K562 (cell line): ENCODE data around the gene IGSF3. TPM values are rescaled to one million over a fixed set of nuclear protein-coding genes. Genes with fewer than 3 reads are reported as not detected.
A peak's percentile ranks its signal among the peaks of the same experiment; 100 is the strongest.

ENCODE experiments used
- CCNT2 ChIP-seq: IDR thresholded peaks from 2 replicates; pipeline ENCODE4 v1.6.1; 2011; ENCODE audit warnings: borderline replicate concordance, low read depth, mild to moderate bottlenecking, moderate library complexity, mixed read lengths, low read length; ENCODE audit not compliant: insufficient read length; ENCODE audit errors: extremely low read depth
- CTCF ChIP-seq, 3 experiments: IDR thresholded peaks in 2 of 3; conservative IDR thresholded peaks in 1 of 3; 2 replicates each; pipeline ENCODE4 v1.5.1; 2011 to 2012; ENCODE audit warnings: low read length in 3 of 3, mild to moderate bottlenecking in 3 of 3, control low read depth in 2 of 3, improper control_type of control experiment in 1 of 3, inconsistent platforms in 1 of 3, low read depth in 1 of 3, mixed read lengths in 1 of 3, moderate library complexity in 1 of 3; ENCODE audit not compliant: insufficient read depth in 2 of 3
- FOXP4 ChIP-seq: sonication (generic); formaldehyde crosslinking; IDR thresholded peaks from 2 replicates; pipeline ENCODE4 v1.8.0; 2022; ENCODE audit warnings: mild to moderate bottlenecking, missing genetic modification reagents, borderline replicate concordance
- IFI16 ChIP-seq: fragments of 250-450 bp; sonication (Bioruptor Pico); IDR thresholded peaks from 2 replicates; pipeline ENCODE4 v2.1.2; 2022; ENCODE audit warnings: mild to moderate bottlenecking, inconsistent platforms
- KDM2B ChIP-seq: fragments of 250-450 bp; sonication (Bioruptor Pico); IDR thresholded peaks from 2 replicates; pipeline ENCODE4 v1.8.0; 2021; ENCODE audit warnings: mild to moderate bottlenecking, moderate library complexity
- NFE2 ChIP-seq: IDR thresholded peaks from 2 replicates; pipeline ENCODE4 v1.6.1; 2014; ENCODE audit warnings: antibody characterized with exemption, low read depth
- NKRF ChIP-seq: fragments of 450-650 bp; IDR thresholded peaks from 2 replicates; pipeline ENCODE4 v1.6.1; 2016; ENCODE audit warnings: borderline replicate concordance
- SMARCE1 ChIP-seq: fragments of 450-650 bp; IDR thresholded peaks from 2 replicates; pipeline ENCODE4 v1.7.1; 2016; ENCODE audit warnings: mild to moderate bottlenecking
- STAT6 ChIP-seq: sonication (generic); formaldehyde crosslinking; IDR thresholded peaks from 2 replicates; pipeline ENCODE4 v1.8.1; 2023; ENCODE audit warnings: mild to moderate bottlenecking, missing genetic modification reagents
- TCF3 ChIP-seq: sonication (generic); formaldehyde crosslinking; IDR thresholded peaks from 2 replicates; pipeline ENCODE4 v1.4.0; 2020; ENCODE audit warnings: mild to moderate bottlenecking, missing genetic modification reagents
- THRAP3 ChIP-seq: fragments of 450-650 bp; IDR thresholded peaks from 2 replicates; pipeline ENCODE4 v1.6.1; 2016; ENCODE audit warnings: mild to moderate bottlenecking, inconsistent platforms, borderline replicate concordance
- polyA plus RNA-seq, 8 experiments: library from polyadenylated mRNA; depleted of rRNA in 4 of 8; stranded (reverse) in 5 of 8; unstranded in 3 of 8; fragments of >200 nt; fragmentation: Nextera tagmentation in 2 of 8; fragmentation: Illumina TruSeq in 1 of 8; extraction: Ambion mirVana in 2 of 8; extraction: Trizol in 1 of 8; gene quantifications; 2 replicates each; pipeline versions ENCODE4 v1.2.1 to v1.2.3, GENCODE V29; 2011 to 2014; ENCODE audit warnings: inconsistent platforms in 1 of 8, missing spikeins in 1 of 8
- total RNA-seq, 7 experiments: library from RNA; depleted of rRNA in 6 of 7; stranded (reverse); fragments of >200 nt in 6 of 7; fragmentation: Illumina TruSeq in 2 of 7; extraction: Trizol in 2 of 7; gene quantifications; 2 replicates each; pipeline versions ENCODE4 v1.2.1 to v1.2.3, GENCODE V29; 2011 to 2021; ENCODE audit warnings: low replicate concordance in 1 of 7

IGSF3 gene
- total and polyA plus RNA-seq, 9 of the 15 experiments (the other 6 are each of a cell fraction or from before 2014, with no cell fraction given) = 1.1 to 15.0 (median 8.3) TPM

- TF ChIP-seq NKRF (no peak), KDM2B (CRISPR knock-in tag) (no peak), CCNT2 (peak; percentile 86), SMARCE1 (0 out of 2 replicates have a peak, but pooled peaks have one; percentile 9), FOXP4 (no peak; the same call in 1 of the 2 replicates), CTCF (IDR thresholded peaks at IDR 0.05 in 2 of 3, conservative IDR thresholded peaks at IDR 0.05 in 1 of 3; ENCODE audit: insufficient read depth in 2 of 3, low read depth in 1 of 3, low read length in 3 of 3) (peak; percentile 80 to 90 (median 83)), IFI16 (CRISPR knock-in tag) (no peak), TCF3 (peak; percentile 9; the same call in 1 of the 2 replicates), STAT6 (CRISPR knock-in tag) (no peak), THRAP3 (no peak), NFE2 (0 out of 2 replicates have a peak, but pooled peaks have one; percentile 3)
These were observed 96.9 kb downstream of the IGSF3 start, which contains the start of gene CD58 (continued) for GRCh38 chr1:116570358-116571214.
